Mesenchymal stem cell (in vitro differentiated cells and primary cell): ENCODE measurements around the gene FLNC.

Experiments used
- DNase-seq: peaks from one replicate; pipeline ENCODE4 v3.0.0-alpha.2; 2013
- H2AFZ ChIP-seq: one replicate; pipeline ENCODE4 v1.6.1; 2013; ENCODE audit warnings: low read depth, mild to moderate bottlenecking, control low read depth, inconsistent platforms, low read length, moderate library complexity
- H2AK5ac ChIP-seq: 2 replicates; pipeline ENCODE4 v1.6.1; 2013; ENCODE audit warnings: low read length, moderate library complexity, mild to moderate bottlenecking, inconsistent platforms; ENCODE audit not compliant: severe bottlenecking
- H2BK120ac ChIP-seq: one replicate; pipeline ENCODE4 v1.6.1; 2013; ENCODE audit warnings: low read depth, mild to moderate bottlenecking, inconsistent platforms, low read length, moderate library complexity
- H2BK12ac ChIP-seq, 2 experiments: one replicate each; pipeline ENCODE4 v1.6.1; 2013; ENCODE audit warnings: inconsistent platforms in 2 of 2, low read length in 2 of 2, mild to moderate bottlenecking in 2 of 2, moderate library complexity in 2 of 2, control low read depth in 1 of 2
- H2BK15ac ChIP-seq: one replicate; pipeline ENCODE4 v1.6.1; 2013; ENCODE audit warnings: mild to moderate bottlenecking, low read depth, inconsistent platforms; ENCODE audit not compliant: poor library complexity, severe bottlenecking
- H2BK5ac ChIP-seq: 2 replicates; pipeline ENCODE4 v1.6.1; 2013; ENCODE audit warnings: low read depth, mild to moderate bottlenecking, low read length, control low read depth, inconsistent platforms; ENCODE audit not compliant: poor library complexity, severe bottlenecking
- H3K14ac ChIP-seq, 2 experiments: one replicate each; pipeline ENCODE4 v1.6.1; 2013; ENCODE audit warnings: inconsistent platforms in 2 of 2, low read length in 2 of 2, control low read depth in 1 of 2, mild to moderate bottlenecking in 1 of 2, moderate library complexity in 1 of 2
- H3K18ac ChIP-seq, 2 experiments: one replicate each; pipeline ENCODE4 v1.6.1; 2013; ENCODE audit warnings: inconsistent platforms in 2 of 2, low read length in 2 of 2, control low read depth in 1 of 2, low read depth in 1 of 2, mild to moderate bottlenecking in 1 of 2
- H3K23ac ChIP-seq, 2 experiments: one replicate each; pipeline ENCODE4 v1.6.1; 2013; ENCODE audit warnings: inconsistent platforms in 2 of 2, low read length in 2 of 2, mild to moderate bottlenecking in 2 of 2, moderate library complexity in 2 of 2, control low read depth in 1 of 2
- H3K27ac ChIP-seq: 2 replicates; pipeline ENCODE4 v1.5.1; 2013; ENCODE audit warnings: mild to moderate bottlenecking, moderate library complexity, low read length, control low read depth, inconsistent platforms; ENCODE audit not compliant: poor library complexity, severe bottlenecking
- H3K27me3 ChIP-seq, 2 experiments: 2 replicates each; pipeline versions ENCODE4 v1.6.1 to v1.7.0; 2013; ENCODE audit warnings: low read length in 2 of 2, mild to moderate bottlenecking in 2 of 2, moderate library complexity in 2 of 2, control low read depth in 1 of 2, inconsistent platforms in 1 of 2; ENCODE audit not compliant: control insufficient read depth in 1 of 2, insufficient read depth in 1 of 2
- H3K36me3 ChIP-seq, 2 experiments: 2 replicates each; pipeline versions ENCODE4 v1.6.1 to v1.7.0; 2013; ENCODE audit warnings: low read length in 2 of 2, control low read depth in 1 of 2, inconsistent platforms in 1 of 2, low read depth in 1 of 2, mild to moderate bottlenecking in 1 of 2; ENCODE audit not compliant: insufficient read depth in 2 of 2, control insufficient read depth in 1 of 2
- H3K4ac ChIP-seq, 2 experiments: one replicate each; pipeline ENCODE4 v1.6.1; 2013; ENCODE audit warnings: inconsistent platforms in 2 of 2, low read length in 2 of 2, mild to moderate bottlenecking in 2 of 2, moderate library complexity in 2 of 2, control low read depth in 1 of 2, low read depth in 1 of 2
- H3K4me1 ChIP-seq: 2 replicates; pipeline ENCODE4 v1.6.1; 2013; ENCODE audit warnings: low read depth, low read length, control low read depth; ENCODE audit not compliant: control insufficient read depth, insufficient read depth
- H3K4me2 ChIP-seq: 2 replicates; pipeline ENCODE4 v1.6.1; 2013; ENCODE audit warnings: low read length, mild to moderate bottlenecking, inconsistent platforms; ENCODE audit not compliant: poor library complexity, severe bottlenecking
- H3K4me3 ChIP-seq, 2 experiments: 2 replicates each; pipeline versions ENCODE4 v1.5.1 to v1.7.0; 2013; ENCODE audit warnings: low read length in 2 of 2, mild to moderate bottlenecking in 2 of 2, control low read depth in 1 of 2, low read depth in 1 of 2; ENCODE audit not compliant: insufficient read depth in 1 of 2
- H3K79me1 ChIP-seq: replicated peaks from 2 replicates; pipeline ENCODE4 v1.6.1; 2013; ENCODE audit warnings: mild to moderate bottlenecking, control low read depth, low read length, inconsistent platforms; ENCODE audit not compliant: poor library complexity, severe bottlenecking
- H3K9ac ChIP-seq: 2 replicates; pipeline ENCODE4 v1.7.0; 2013; ENCODE audit warnings: mild to moderate bottlenecking, low read length, moderate library complexity
- H3K9me3 ChIP-seq: 2 replicates; pipeline ENCODE4 v1.7.0; 2013; ENCODE audit warnings: mild to moderate bottlenecking, low read length; ENCODE audit not compliant: control insufficient read depth
- H4K8ac ChIP-seq: one replicate; pipeline ENCODE4 v1.6.1; 2013; ENCODE audit warnings: inconsistent platforms, mild to moderate bottlenecking, low read length, moderate library complexity
- H4K91ac ChIP-seq: one replicate; pipeline ENCODE4 v1.6.1; 2013; ENCODE audit warnings: mild to moderate bottlenecking, low read length, inconsistent platforms
- WGBS: methylation state at CpG from one replicate; pipeline ENCODE4 v1.1.7; 2013; ENCODE audit warnings: mixed read lengths; 5-methylcytosine and 5-hydroxymethylcytosine counted together

Gene FLNC

DNA sequence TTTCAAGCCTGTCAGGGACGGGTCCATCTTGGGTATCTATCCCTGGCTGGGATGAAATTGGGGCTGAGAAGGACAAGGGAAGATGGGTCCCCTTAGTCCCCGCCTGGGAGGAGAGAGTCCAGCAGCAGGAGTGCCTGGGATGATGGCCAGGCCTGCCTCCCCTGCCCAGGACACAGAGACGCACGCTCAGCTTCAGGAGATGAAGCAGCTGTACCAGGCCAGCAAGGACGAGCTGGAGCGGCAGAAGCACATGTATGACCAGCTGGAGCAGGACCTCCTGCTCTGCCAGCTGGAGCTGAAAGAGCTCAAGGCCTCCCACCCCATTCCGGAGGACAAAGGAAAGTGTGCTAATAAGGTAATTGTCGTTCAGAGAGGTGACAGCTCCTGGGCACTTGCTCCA, 23.0 kb upstream of the FLNC start:
- Histone ChIP-seq H2BK15ac (no peak overlapping the region), H3K27me3 (no peaks in the 10 kb centered on the region), H3K4me3 (no peak overlapping the region), H3K23ac (peak overlapping the region in 1 of 2 experiments; percentile 42), H3K79me1 (no peaks in the 10 kb centered on the region), H3K14ac (no peak overlapping the region), H3K4ac (no peak overlapping the region), H2BK120ac (no peak overlapping the region), H3K4me2 (no peak overlapping the region), H2AFZ (no peak overlapping the region), H2BK5ac (no peak overlapping the region), H3K4me1 (peaks cover 5% of the 10 kb centered on the region), H2BK12ac (peak overlapping the region in 1 of 2 experiments; percentile 22), H2AK5ac (no peak overlapping the region), H3K9ac (no peak overlapping the region), H3K36me3 (peaks cover 8 to 74% of the 10 kb centered on the region in 2 experiments), H4K91ac (no peak overlapping the region), H4K8ac (no peak overlapping the region), H3K18ac (no peak overlapping the region), H3K9me3 (no peaks in the 10 kb centered on the region), H3K27ac (no peak overlapping the region)
- 96% methylated on average over 8 of the region's 8 CpGs for WGBS
- no peak for DNase-seq

GRCh38 chr7:128809363-128809762, 20.8 kb upstream of the FLNC start:
- H3K18ac ChIP-seq = no peak overlapping the region
- H4K8ac ChIP-seq = no peak overlapping the region
- no peaks in the 10 kb centered on the region for H3K9me3 ChIP-seq
- H2BK12ac ChIP-seq = no peak overlapping the region
- no peaks in the 10 kb centered on the region for H3K27me3 ChIP-seq
- H3K9ac ChIP-seq = no peak overlapping the region
- no peak overlapping the region for H2BK120ac ChIP-seq
- H2BK5ac ChIP-seq = no peak overlapping the region
- peaks cover 5% of the 10 kb centered on the region for H3K4me1 ChIP-seq
- peaks cover 8 to 54% of the 10 kb centered on the region in 2 experiments for H3K36me3 ChIP-seq
- no peak overlapping the region for H2AFZ ChIP-seq
- no peak for DNase-seq
- no peak overlapping the region for H2AK5ac ChIP-seq
- no peak overlapping the region for H3K14ac ChIP-seq
- no peak overlapping the region for H3K27ac ChIP-seq
- no peak overlapping the region for H3K4me3 ChIP-seq
- H3K4me2 ChIP-seq = no peak overlapping the region
- H4K91ac ChIP-seq = no peak overlapping the region
- H3K79me1 ChIP-seq = no peaks in the 10 kb centered on the region
- H2BK15ac ChIP-seq = no peak overlapping the region
- WGBS = 100% methylated on average over 2 of the region's 3 CpGs
- H3K4ac ChIP-seq = no peak overlapping the region
- H3K23ac ChIP-seq = no peak overlapping the region

DNA sequence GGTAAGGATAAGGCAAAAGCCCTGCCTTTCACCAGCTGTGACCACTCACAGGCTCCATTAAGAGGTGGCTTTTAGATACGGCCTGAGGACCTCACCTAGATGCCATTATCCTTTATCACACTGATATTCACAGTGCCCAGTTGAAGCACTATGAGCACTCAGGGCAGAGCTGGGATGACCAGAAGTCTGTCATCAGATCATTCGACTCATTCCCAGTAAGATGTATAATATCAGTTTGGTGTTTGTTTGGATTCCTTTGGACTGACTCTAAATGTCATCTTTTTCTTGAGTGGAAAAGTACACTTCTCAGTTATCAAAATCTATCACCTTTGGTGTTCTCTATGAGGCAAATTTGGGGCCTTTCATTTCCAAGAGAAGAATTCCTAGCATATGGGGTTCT, 19.7 kb upstream of the FLNC start:
- no peak overlapping the region for H4K91ac ChIP-seq
- H2BK12ac ChIP-seq = no peak overlapping the region
- no peak overlapping the region for H3K4me3 ChIP-seq
- H3K18ac ChIP-seq = no peak overlapping the region
- DNase-seq = no peak
- no peak overlapping the region for H3K4ac ChIP-seq
- no peak overlapping the region for H3K9ac ChIP-seq
- H3K23ac ChIP-seq = no peak overlapping the region
- H3K79me1 ChIP-seq = no peaks in the 10 kb centered on the region
- no peak overlapping the region for H4K8ac ChIP-seq
- H3K36me3 ChIP-seq = peaks cover 8 to 42% of the 10 kb centered on the region in 2 experiments
- no peak overlapping the region for H3K14ac ChIP-seq
- no peak overlapping the region for H3K4me2 ChIP-seq
- no peak overlapping the region for H2AFZ ChIP-seq
- H2BK15ac ChIP-seq = no peak overlapping the region
- 84% methylated on average over 2 of the region's 2 CpGs for WGBS
- no peaks in the 10 kb centered on the region for H3K9me3 ChIP-seq
- H2BK120ac ChIP-seq = no peak overlapping the region
- peaks cover 0 to 10% of the 10 kb centered on the region in 2 experiments for H3K27me3 ChIP-seq
- H2BK5ac ChIP-seq = no peak overlapping the region
- H3K27ac ChIP-seq = no peak overlapping the region
- peaks cover 2% of the 10 kb centered on the region for H3K4me1 ChIP-seq
- H2AK5ac ChIP-seq = no peak overlapping the region

DNA sequence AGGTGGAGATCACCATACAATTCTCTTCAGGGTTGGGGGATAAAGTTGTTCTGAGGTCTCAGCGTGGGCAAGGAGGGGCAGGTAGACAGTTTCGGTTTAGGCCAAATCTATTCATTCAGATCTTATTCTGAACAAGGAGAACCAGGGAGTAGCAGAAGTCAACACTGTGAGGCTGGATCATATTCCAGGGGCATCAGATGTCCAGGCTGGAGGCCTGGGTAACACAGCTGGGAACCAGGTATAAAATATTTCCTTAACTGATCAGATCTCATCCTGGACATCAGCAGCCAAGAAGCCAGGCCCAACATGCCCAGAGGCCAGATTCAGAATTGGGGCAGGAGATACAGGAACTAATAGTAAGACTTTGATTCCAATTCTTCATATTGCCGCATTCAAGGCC, 19.2 kb upstream of the FLNC start:
- Histone ChIP-seq H2BK12ac (no peak overlapping the region), H2AFZ (no peak overlapping the region), H3K27me3 (peaks cover 0 to 15% of the 10 kb centered on the region in 2 experiments), H2BK15ac (no peak overlapping the region), H3K4me2 (no peak overlapping the region), H4K8ac (no peak overlapping the region), H2AK5ac (no peak overlapping the region), H3K14ac (no peak overlapping the region), H4K91ac (no peak overlapping the region), H3K4me3 (no peak overlapping the region), H2BK120ac (no peak overlapping the region), H3K79me1 (no peaks in the 10 kb centered on the region), H3K36me3 (peaks cover 5 to 37% of the 10 kb centered on the region in 2 experiments), H3K27ac (no peak overlapping the region), H3K4ac (no peak overlapping the region), H2BK5ac (no peak overlapping the region), H3K18ac (no peak overlapping the region), H3K9ac (no peak overlapping the region), H3K4me1 (peaks cover 2% of the 10 kb centered on the region), H3K23ac (no peak overlapping the region), H3K9me3 (no peaks in the 10 kb centered on the region)
- WGBS = 98% methylated on average over 2 of the region's 3 CpGs
- DNase-seq = no peak
